ENCODE measurements around the gene FUBP3.

Gene FUBP3

DNA sequence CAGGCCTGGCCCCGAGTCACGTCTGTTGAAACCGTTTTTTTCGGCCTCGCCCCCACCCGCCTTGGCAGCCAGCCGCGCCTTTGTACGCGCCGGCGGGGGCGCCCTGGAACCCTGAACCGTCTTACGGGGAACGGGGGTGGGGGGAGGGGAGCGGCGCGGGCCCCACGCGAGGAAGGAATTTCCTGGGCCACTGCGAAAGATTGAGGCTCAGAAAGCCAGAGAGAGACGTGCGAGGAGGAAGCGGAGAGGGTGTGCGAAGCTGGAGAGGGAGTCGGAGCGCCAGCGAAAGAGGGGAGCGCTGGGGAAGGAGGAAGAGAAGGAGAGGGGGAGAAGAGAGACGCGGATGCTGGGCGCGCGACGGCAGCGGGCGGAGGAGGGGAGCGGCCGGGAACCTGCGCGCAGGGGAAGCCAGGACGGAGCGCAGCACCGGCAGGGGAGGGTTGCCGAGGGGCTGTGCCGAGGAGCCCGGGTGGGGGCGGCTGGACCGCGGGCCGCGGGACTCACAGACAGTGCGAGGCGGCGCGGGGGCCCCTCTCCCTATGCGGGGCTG is 80.4 kb downstream of the FUBP3 start:
- no peaks in the 10 kb centered on the region for H4K20me1 ChIP-seq (ENCODE audit: insufficient read depth, low read length, poor library complexity, severe bottlenecking)
- TF ChIP-seq, protein P1, sequence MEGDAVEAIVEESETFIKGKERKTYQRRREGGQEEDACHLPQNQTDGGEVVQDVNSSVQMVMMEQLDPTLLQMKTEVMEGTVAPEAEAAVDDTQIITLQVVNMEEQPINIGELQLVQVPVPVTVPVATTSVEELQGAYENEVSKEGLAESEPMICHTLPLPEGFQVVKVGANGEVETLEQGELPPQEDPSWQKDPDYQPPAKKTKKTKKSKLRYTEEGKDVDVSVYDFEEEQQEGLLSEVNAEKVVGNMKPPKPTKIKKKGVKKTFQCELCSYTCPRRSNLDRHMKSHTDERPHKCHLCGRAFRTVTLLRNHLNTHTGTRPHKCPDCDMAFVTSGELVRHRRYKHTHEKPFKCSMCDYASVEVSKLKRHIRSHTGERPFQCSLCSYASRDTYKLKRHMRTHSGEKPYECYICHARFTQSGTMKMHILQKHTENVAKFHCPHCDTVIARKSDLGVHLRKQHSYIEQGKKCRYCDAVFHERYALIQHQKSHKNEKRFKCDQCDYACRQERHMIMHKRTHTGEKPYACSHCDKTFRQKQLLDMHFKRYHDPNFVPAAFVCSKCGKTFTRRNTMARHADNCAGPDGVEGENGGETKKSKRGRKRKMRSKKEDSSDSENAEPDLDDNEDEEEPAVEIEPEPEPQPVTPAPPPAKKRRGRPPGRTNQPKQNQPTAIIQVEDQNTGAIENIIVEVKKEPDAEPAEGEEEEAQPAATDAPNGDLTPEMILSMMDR (conservative IDR thresholded peaks at IDR 0.05; ENCODE audit: low read length), result no peak
- TF ChIP-seq EZH2phosphoT487 (IDR thresholded peaks at IDR 0.05; ENCODE audit: borderline replicate concordance), result no peak
- no peaks in the 10 kb centered on the region for H3K4me1 ChIP-seq (ENCODE audit: insufficient read depth, low read length, poor library complexity, severe bottlenecking)
- H2AFZ ChIP-seq (ENCODE audit: low read length), result no peak overlapping the region
- no peaks in the 10 kb centered on the region for H3F3A ChIP-seq (ENCODE audit: low read depth)
- H3K27me3 ChIP-seq (ENCODE audit: insufficient read depth, low read length, poor library complexity, severe bottlenecking), result no peaks in the 10 kb centered on the region
- H3K9me3 ChIP-seq (ENCODE audit: insufficient read depth, low read depth, low read length), result no peaks in the 10 kb centered on the region
- H3K4me2 ChIP-seq (ENCODE audit: low read depth, low read length, poor library complexity, severe bottlenecking), result no peak overlapping the region
- H3K79me2 ChIP-seq (ENCODE audit: insufficient read depth, low read length), result no peaks in the 10 kb centered on the region
- no peaks in the 10 kb centered on the region for H3K36me3 ChIP-seq (ENCODE audit: insufficient read depth, low read length)
- no peak overlapping the region for H3K9ac ChIP-seq (ENCODE audit: low read depth, low read length, poor library complexity, severe bottlenecking)
- H3K9me2 ChIP-seq (replicated peaks; ENCODE audit: low read depth, low read length), result no peaks in the 10 kb centered on the region
- no peak overlapping the region for H3K4me3 ChIP-seq (ENCODE audit: low read length, poor library complexity, severe bottlenecking)

GRCh38 chr9:130660326-130660682 is 80.9 kb downstream of the FUBP3 start:
- no peaks in the 10 kb centered on the region for H3F3A ChIP-seq (ENCODE audit: low read depth)
- no peak for TF ChIP-seq EZH2phosphoT487 (IDR thresholded peaks at IDR 0.05; ENCODE audit: borderline replicate concordance)
- no peak overlapping the region for H3K4me3 ChIP-seq (ENCODE audit: low read length, poor library complexity, severe bottlenecking)
- no peak overlapping the region for H3K9ac ChIP-seq (ENCODE audit: low read depth, low read length, poor library complexity, severe bottlenecking)
- no peaks in the 10 kb centered on the region for H3K36me3 ChIP-seq (ENCODE audit: insufficient read depth, low read length)
- H3K4me1 ChIP-seq (ENCODE audit: insufficient read depth, low read length, poor library complexity, severe bottlenecking), result no peaks in the 10 kb centered on the region
- no peak overlapping the region for H2AFZ ChIP-seq (ENCODE audit: low read length)
- no peaks in the 10 kb centered on the region for H4K20me1 ChIP-seq (ENCODE audit: insufficient read depth, low read length, poor library complexity, severe bottlenecking)
- no peaks in the 10 kb centered on the region for H3K9me2 ChIP-seq (replicated peaks; ENCODE audit: low read depth, low read length)
- no peak overlapping the region for H3K4me2 ChIP-seq (ENCODE audit: low read depth, low read length, poor library complexity, severe bottlenecking)
- no peaks in the 10 kb centered on the region for H3K27me3 ChIP-seq (ENCODE audit: insufficient read depth, low read length, poor library complexity, severe bottlenecking)
- no peaks in the 10 kb centered on the region for H3K9me3 ChIP-seq (ENCODE audit: insufficient read depth, low read depth, low read length)
- H3K79me2 ChIP-seq (ENCODE audit: insufficient read depth, low read length), result no peaks in the 10 kb centered on the region

GRCh38 chr9:130660683-130661450 is 81.5 kb downstream of the FUBP3 start:
- Histone ChIP-seq H3K4me1 (ENCODE audit: insufficient read depth, low read length, poor library complexity, severe bottlenecking) (no peaks in the 10 kb centered on the region), H3K36me3 (ENCODE audit: insufficient read depth, low read length) (no peaks in the 10 kb centered on the region), H3K9me3 (ENCODE audit: insufficient read depth, low read depth, low read length) (no peaks in the 10 kb centered on the region), H4K20me1 (ENCODE audit: insufficient read depth, low read length, poor library complexity, severe bottlenecking) (no peaks in the 10 kb centered on the region), H2AFZ (ENCODE audit: low read length) (no peak overlapping the region), H3K4me2 (ENCODE audit: low read depth, low read length, poor library complexity, severe bottlenecking) (no peak overlapping the region), H3F3A (ENCODE audit: low read depth) (no peaks in the 10 kb centered on the region), H3K9ac (ENCODE audit: low read depth, low read length, poor library complexity, severe bottlenecking) (no peak overlapping the region), H3K79me2 (ENCODE audit: insufficient read depth, low read length) (no peaks in the 10 kb centered on the region), H3K4me3 (ENCODE audit: low read length, poor library complexity, severe bottlenecking) (no peak overlapping the region), H3K27me3 (ENCODE audit: insufficient read depth, low read length, poor library complexity, severe bottlenecking) (no peaks in the 10 kb centered on the region), H3K9me2 (replicated peaks; ENCODE audit: low read depth, low read length) (no peaks in the 10 kb centered on the region)
- no peak for TF ChIP-seq EZH2phosphoT487 (IDR thresholded peaks at IDR 0.05; ENCODE audit: borderline replicate concordance)
- TF ChIP-seq, protein P1 (conservative IDR thresholded peaks at IDR 0.05; ENCODE audit: low read length), result no peak
